Measurements from ENCODE around the gene YJU2.

DNA sequence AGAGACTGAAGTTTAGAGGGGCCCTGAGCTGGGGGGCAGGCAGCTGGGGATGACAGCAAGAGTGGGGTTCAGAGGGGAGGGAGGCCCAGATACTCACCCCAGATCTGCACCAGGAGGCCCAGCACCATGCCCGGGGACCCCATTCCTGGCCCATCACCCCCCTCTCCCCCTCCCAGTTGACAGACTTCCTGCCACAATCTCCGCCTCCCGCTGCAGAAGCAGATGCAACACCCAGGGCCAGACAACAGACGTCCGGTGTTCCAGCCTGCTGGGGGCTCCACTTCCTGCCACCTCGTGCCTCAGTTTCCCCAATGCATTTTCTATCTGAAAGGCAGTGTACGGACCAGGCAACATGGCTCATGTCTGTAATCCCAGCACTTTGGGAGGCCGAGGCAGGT is 55.4 kb downstream of the YJU2 start, which contains the start of gene TMIGD2:
- TF ChIP-seq, protein P1, sequence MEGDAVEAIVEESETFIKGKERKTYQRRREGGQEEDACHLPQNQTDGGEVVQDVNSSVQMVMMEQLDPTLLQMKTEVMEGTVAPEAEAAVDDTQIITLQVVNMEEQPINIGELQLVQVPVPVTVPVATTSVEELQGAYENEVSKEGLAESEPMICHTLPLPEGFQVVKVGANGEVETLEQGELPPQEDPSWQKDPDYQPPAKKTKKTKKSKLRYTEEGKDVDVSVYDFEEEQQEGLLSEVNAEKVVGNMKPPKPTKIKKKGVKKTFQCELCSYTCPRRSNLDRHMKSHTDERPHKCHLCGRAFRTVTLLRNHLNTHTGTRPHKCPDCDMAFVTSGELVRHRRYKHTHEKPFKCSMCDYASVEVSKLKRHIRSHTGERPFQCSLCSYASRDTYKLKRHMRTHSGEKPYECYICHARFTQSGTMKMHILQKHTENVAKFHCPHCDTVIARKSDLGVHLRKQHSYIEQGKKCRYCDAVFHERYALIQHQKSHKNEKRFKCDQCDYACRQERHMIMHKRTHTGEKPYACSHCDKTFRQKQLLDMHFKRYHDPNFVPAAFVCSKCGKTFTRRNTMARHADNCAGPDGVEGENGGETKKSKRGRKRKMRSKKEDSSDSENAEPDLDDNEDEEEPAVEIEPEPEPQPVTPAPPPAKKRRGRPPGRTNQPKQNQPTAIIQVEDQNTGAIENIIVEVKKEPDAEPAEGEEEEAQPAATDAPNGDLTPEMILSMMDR (conservative IDR thresholded peaks at IDR 0.05): no peak
- TF ChIP-seq ZFX (IDR thresholded peaks at IDR 0.05): no peak
